ENCODE measurements around the gene VTI1B.
"Not testable (repeated sequence)": the region's sequence is repeated elsewhere in the genome, so short reads cannot be mapped to it uniquely, and the experiment has no call there.

The VTI1B gene

GRCh38 chr14:67610491-67610890, 63.9 kb downstream of the VTI1B start:
- Mint-ChIP-seq H3K9me3 (no peaks in the 10 kb centered on the region), H3K4me3 (no peak overlapping the region), H3K27ac (no peak overlapping the region), H3K27me3 (ENCODE audit: low read depth) (no peaks in the 10 kb centered on the region), H3K36me3 (ENCODE audit: low read depth) (no peaks in the 10 kb centered on the region), H3K4me1 (no peaks in the 10 kb centered on the region)
- TF ChIP-seq CTCF (IDR thresholded peaks at IDR 0.05; ENCODE audit: unreplicated experiment in 3 of 3): no peak

GRCh38 chr14:67609642-67610310, 64.7 kb downstream of the VTI1B start:
- no peak for TF ChIP-seq CTCF (IDR thresholded peaks at IDR 0.05; ENCODE audit: unreplicated experiment in 3 of 3)
- Mint-ChIP-seq H3K27me3 (ENCODE audit: low read depth) (no peaks in the 10 kb centered on the region), H3K4me1 (no peaks in the 10 kb centered on the region), H3K4me3 (no peak overlapping the region), H3K27ac (no peak overlapping the region), H3K36me3 (ENCODE audit: low read depth) (no peaks in the 10 kb centered on the region), H3K9me3 (no peaks in the 10 kb centered on the region)

GRCh38 chr14:67607646-67608045, 66.8 kb downstream of the VTI1B start:
- no peaks in the 10 kb centered on the region for H3K9me3 Mint-ChIP-seq
- H3K27me3 Mint-ChIP-seq (ENCODE audit: low read depth): no peaks in the 10 kb centered on the region
- H3K27ac Mint-ChIP-seq: no peak overlapping the region
- H3K36me3 Mint-ChIP-seq (ENCODE audit: low read depth): no peaks in the 10 kb centered on the region
- no peaks in the 10 kb centered on the region for H3K4me1 Mint-ChIP-seq
- TF ChIP-seq CTCF (IDR thresholded peaks at IDR 0.05; ENCODE audit: unreplicated experiment in 3 of 3): no peak
- H3K4me3 Mint-ChIP-seq: no peak overlapping the region

- Mint-ChIP-seq H3K27ac (peak overlapping the region in 2 of 3 experiments; percentile 41 to 67), H3K27me3 (ENCODE audit: low read depth) (no peaks in the 10 kb centered on the region), H3K4me1 (peaks cover 8% of the 10 kb centered on the region), H3K9me3 (no peaks in the 10 kb centered on the region), H3K36me3 (ENCODE audit: low read depth) (no peaks in the 10 kb centered on the region), H3K4me3 (peak overlapping the region; percentile 9 to 46 (median 16))
- TF ChIP-seq CTCF (IDR thresholded peaks at IDR 0.05; ENCODE audit: unreplicated experiment in 3 of 3): no peak
Measured at GRCh38 chr14:67602995-67603545, 71.4 kb downstream of the VTI1B start.

GRCh38 chr14:67602076-67602475, 72.4 kb downstream of the VTI1B start:
- no peaks in the 10 kb centered on the region for H3K36me3 Mint-ChIP-seq (ENCODE audit: low read depth)
- H3K27me3 Mint-ChIP-seq (ENCODE audit: low read depth): no peaks in the 10 kb centered on the region
- H3K4me1 Mint-ChIP-seq: peaks cover 8% of the 10 kb centered on the region
- no peaks in the 10 kb centered on the region for H3K9me3 Mint-ChIP-seq
- H3K27ac Mint-ChIP-seq: no peak overlapping the region
- TF ChIP-seq CTCF (IDR thresholded peaks at IDR 0.05; ENCODE audit: unreplicated experiment in 3 of 3): no peak
- peak overlapping the region; percentile 55 to 73 (median 60) for H3K4me3 Mint-ChIP-seq

GRCh38 chr14:67600562-67600974, 73.9 kb downstream of the VTI1B start:
- H3K9me3 Mint-ChIP-seq; H3K36me3 Mint-ChIP-seq (ENCODE audit: low read depth); H3K4me1 Mint-ChIP-seq; H3K27me3 Mint-ChIP-seq (ENCODE audit: low read depth): not testable (repeated sequence)
- peak overlapping the region; percentile 88 to 98 (median 98) for H3K27ac Mint-ChIP-seq
- peak overlapping the region; percentile 95 to 97 (median 95) for H3K4me3 Mint-ChIP-seq

All from nephron (organoid).